ENCODE data around the gene UVRAG. TPM values are rescaled to one million over a fixed set of nuclear protein-coding genes. Genes with fewer than 3 reads are reported as not detected.

Gene UVRAG
- total RNA-seq, 1 donor from 2014 or later, result 20.2 TPM

- TF ChIP-seq CTCF (IDR thresholded peaks at IDR 0.05), result no peak
- Mint-ChIP-seq H3K27ac (ENCODE audit: unreplicated experiment) (peak overlapping the region; percentile 92), H3K4me1 (ENCODE audit: unreplicated experiment) (peaks cover 34% of the 10 kb centered on the region), H3K4me3 (ENCODE audit: unreplicated experiment) (peak overlapping the region; percentile 41), H3K9me3 (ENCODE audit: unreplicated experiment) (no peaks in the 10 kb centered on the region), H3K27me3 (ENCODE audit: unreplicated experiment) (no peaks in the 10 kb centered on the region), H3K36me3 (ENCODE audit: unreplicated experiment) (peaks cover 2% of the 10 kb centered on the region)
- DNase-seq (ENCODE audit: extremely low spot score, unreplicated experiment), result no peak
These were observed 11.6 kb downstream of the UVRAG start for GRCh38 chr11:75826461-75827230.

- peaks cover 31% of the 10 kb centered on the region for H3K4me1 Mint-ChIP-seq (ENCODE audit: unreplicated experiment)
- no peak for DNase-seq (ENCODE audit: extremely low spot score, unreplicated experiment)
- H3K36me3 Mint-ChIP-seq (ENCODE audit: unreplicated experiment), result peaks cover 2% of the 10 kb centered on the region
- no peaks in the 10 kb centered on the region for H3K27me3 Mint-ChIP-seq (ENCODE audit: unreplicated experiment)
- TF ChIP-seq CTCF (IDR thresholded peaks at IDR 0.05), result no peak
- no peaks in the 10 kb centered on the region for H3K9me3 Mint-ChIP-seq (ENCODE audit: unreplicated experiment)
- peak overlapping the region; percentile 92 for H3K27ac Mint-ChIP-seq (ENCODE audit: unreplicated experiment)
- H3K4me3 Mint-ChIP-seq (ENCODE audit: unreplicated experiment), result peak overlapping the region; percentile 23
These were observed 12.6 kb downstream of the UVRAG start for GRCh38 chr11:75827562-75827961.

- Mint-ChIP-seq H3K27me3 (ENCODE audit: unreplicated experiment) (no peaks in the 10 kb centered on the region), H3K36me3 (ENCODE audit: unreplicated experiment) (peaks cover 2% of the 10 kb centered on the region), H3K4me3 (ENCODE audit: unreplicated experiment) (no peak overlapping the region), H3K4me1 (ENCODE audit: unreplicated experiment) (peaks cover 13% of the 10 kb centered on the region), H3K27ac (ENCODE audit: unreplicated experiment) (no peak overlapping the region), H3K9me3 (ENCODE audit: unreplicated experiment) (no peaks in the 10 kb centered on the region)
- TF ChIP-seq CTCF (IDR thresholded peaks at IDR 0.05), result no peak
- DNase-seq (ENCODE audit: extremely low spot score, unreplicated experiment), result no peak
These were observed 17.0 kb downstream of the UVRAG start for GRCh38 chr11:75831915-75832502.

GRCh38 chr11:75834728-75835127 lies 19.7 kb downstream of the UVRAG start:
- no peak for TF ChIP-seq CTCF (IDR thresholded peaks at IDR 0.05)
- H3K4me3 Mint-ChIP-seq (ENCODE audit: unreplicated experiment), result no peak overlapping the region
- H3K4me1 Mint-ChIP-seq (ENCODE audit: unreplicated experiment), result peaks cover 3% of the 10 kb centered on the region
- DNase-seq (ENCODE audit: extremely low spot score, unreplicated experiment), result no peak
- no peak overlapping the region for H3K27ac Mint-ChIP-seq (ENCODE audit: unreplicated experiment)
- peaks cover 2% of the 10 kb centered on the region for H3K36me3 Mint-ChIP-seq (ENCODE audit: unreplicated experiment)
- H3K27me3 Mint-ChIP-seq (ENCODE audit: unreplicated experiment), result no peaks in the 10 kb centered on the region
- no peaks in the 10 kb centered on the region for H3K9me3 Mint-ChIP-seq (ENCODE audit: unreplicated experiment)

GRCh38 chr11:75836417-75836816 lies 21.4 kb downstream of the UVRAG start:
- no peak for TF ChIP-seq CTCF (IDR thresholded peaks at IDR 0.05)
- Mint-ChIP-seq H3K27ac (ENCODE audit: unreplicated experiment) (no peak overlapping the region), H3K9me3 (ENCODE audit: unreplicated experiment) (no peaks in the 10 kb centered on the region), H3K4me3 (ENCODE audit: unreplicated experiment) (no peak overlapping the region), H3K36me3 (ENCODE audit: unreplicated experiment) (peaks cover under 1% of the 10 kb centered on the region), H3K4me1 (ENCODE audit: unreplicated experiment) (peaks cover 13% of the 10 kb centered on the region), H3K27me3 (ENCODE audit: unreplicated experiment) (no peaks in the 10 kb centered on the region)
- no peak for DNase-seq (ENCODE audit: extremely low spot score, unreplicated experiment)

Data from osteocyte (in vitro differentiated cells).